ENCODE data around the gene ZFAND6.
"Not testable (repeated sequence)": the region's sequence is repeated elsewhere in the genome, so short reads cannot be mapped to it uniquely, and the experiment has no call there.

ZFAND6 gene

DNA sequence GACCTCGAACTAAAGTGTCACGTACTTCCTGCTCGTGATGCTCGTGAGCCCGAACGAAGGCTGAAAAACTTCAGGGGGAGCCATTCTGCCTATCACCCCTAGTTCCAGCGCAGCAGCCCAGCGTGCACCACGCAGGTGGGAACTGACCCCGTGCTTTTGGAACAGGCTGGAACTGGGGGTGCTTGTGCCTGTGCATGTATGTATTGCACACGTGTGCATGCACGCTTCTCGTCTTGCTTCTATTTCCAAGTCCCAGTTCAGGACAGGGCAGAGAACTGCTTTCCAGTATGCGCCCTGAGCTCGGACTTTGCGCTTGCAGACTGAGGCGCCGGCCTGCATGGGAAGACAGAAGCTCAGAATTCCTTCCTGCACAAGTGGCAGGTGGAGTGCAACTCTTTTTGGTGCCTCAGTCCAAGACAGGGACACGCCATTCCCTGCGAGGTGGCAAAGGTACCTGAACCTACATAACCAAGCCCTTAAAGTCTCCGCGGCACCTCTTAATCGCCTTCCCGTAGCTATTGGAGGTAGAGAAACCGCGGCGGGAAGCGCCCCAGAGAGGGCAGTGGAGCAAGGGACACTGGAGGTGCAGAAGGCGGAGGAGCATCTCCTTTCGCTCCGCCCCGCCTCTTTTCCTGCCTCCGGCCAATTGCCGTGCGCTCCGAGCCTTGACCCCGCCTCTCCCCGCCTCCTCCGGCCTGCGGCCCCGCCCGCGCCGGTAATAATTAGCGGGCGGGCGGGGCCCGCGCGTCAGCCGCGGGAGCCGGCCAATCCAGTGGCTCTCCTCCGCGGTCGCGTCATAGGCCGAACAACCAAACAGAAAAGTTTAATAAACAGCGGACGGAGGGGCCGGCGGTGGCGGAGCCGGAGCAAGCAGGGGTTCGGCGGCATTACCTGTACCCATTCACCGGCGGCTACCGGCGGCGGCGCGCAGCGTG is at the start of gene ZFAND6:
Gene ZFAND6, plus strand, starts transcription at position 826 of the 935 bp plus-strand sequence. CDS start 60,669 bp downstream, outside the sequence.
- peaks cover 26% of the 10 kb centered on the region for H3K4me1 ChIP-seq (ENCODE audit: insufficient read depth, low read length)
- peak within 1 kb of the TSS; percentile 43 for H2AFZ ChIP-seq (ENCODE audit: low read depth, low read length)
- peaks cover 5% of the 10 kb centered on the region for H3K27me3 ChIP-seq (ENCODE audit: insufficient read depth, low read length)
- H3K36me3 ChIP-seq (ENCODE audit: insufficient read depth, low read length): no peaks in the 10 kb centered on the region
- peak within 1 kb of the TSS; percentile 57 for H3K4me3 ChIP-seq (ENCODE audit: low read length)
- no peaks in the 10 kb centered on the region for H3K9me3 ChIP-seq (ENCODE audit: low read length)

GRCh38 chr15:80010131-80010673 is 49.3 kb upstream of the ZFAND6 start:
- H3K4me1 ChIP-seq (ENCODE audit: insufficient read depth, low read length): no peaks in the 10 kb centered on the region
- no peaks in the 10 kb centered on the region for H3K36me3 ChIP-seq (ENCODE audit: insufficient read depth, low read length)
- no peaks in the 10 kb centered on the region for H3K27me3 ChIP-seq (ENCODE audit: insufficient read depth, low read length)
- H2AFZ ChIP-seq (ENCODE audit: low read depth, low read length): no peak overlapping the region
- no peak overlapping the region for H3K4me3 ChIP-seq (ENCODE audit: low read length)
- no peaks in the 10 kb centered on the region for H3K9me3 ChIP-seq (ENCODE audit: low read length)

DNA sequence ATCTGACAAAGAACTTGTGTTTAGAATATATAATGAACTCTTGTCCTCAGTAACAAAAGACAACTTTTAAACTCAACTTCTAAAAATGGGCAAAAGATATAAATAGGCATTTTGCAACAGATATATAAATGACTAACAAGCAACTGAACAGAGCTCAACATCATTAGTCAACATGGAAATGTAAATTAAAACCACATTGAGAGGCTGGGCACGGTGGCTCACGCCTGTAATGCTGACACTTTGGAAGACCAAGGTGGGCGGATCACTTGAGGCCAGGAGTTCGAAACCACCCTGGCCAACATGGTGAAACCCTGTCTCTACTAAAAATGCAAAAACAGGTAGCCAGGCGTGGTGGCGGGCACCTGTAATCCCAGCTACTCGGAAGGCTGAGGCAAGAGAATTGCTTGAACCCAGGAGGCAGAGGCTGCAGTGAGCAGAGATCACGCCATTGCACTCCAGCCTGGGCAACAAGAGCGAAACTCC is 48.4 kb upstream of the ZFAND6 start:
- not testable (repeated sequence) for H2AFZ ChIP-seq (ENCODE audit: low read depth, low read length); H3K27me3 ChIP-seq (ENCODE audit: insufficient read depth, low read length); H3K36me3 ChIP-seq (ENCODE audit: insufficient read depth, low read length); H3K4me1 ChIP-seq (ENCODE audit: insufficient read depth, low read length); H3K9me3 ChIP-seq (ENCODE audit: low read length); H3K4me3 ChIP-seq (ENCODE audit: low read length)

DNA sequence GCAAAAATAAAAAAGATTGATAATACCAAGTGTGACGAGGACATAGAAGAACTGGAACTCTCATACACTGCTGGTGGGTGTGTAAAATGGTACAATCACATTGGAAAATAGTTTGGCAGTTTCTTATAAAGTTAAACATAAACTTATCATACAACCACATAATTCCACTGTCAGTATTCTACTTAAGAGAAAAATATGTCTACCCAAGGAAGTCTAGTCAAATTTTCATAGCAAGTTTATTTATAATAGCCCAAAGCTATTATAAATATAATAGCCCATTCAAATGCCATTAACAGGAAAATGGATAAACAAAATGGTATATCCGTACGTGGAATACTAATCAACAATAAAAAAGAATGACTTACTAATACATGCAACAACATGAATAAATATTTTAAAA is 47.9 kb upstream of the ZFAND6 start:
- Histone ChIP-seq H3K4me3 (ENCODE audit: low read length) (no peak overlapping the region), H3K4me1 (ENCODE audit: insufficient read depth, low read length) (no peaks in the 10 kb centered on the region), H3K9me3 (ENCODE audit: low read length) (no peaks in the 10 kb centered on the region), H2AFZ (ENCODE audit: low read depth, low read length) (no peak overlapping the region), H3K36me3 (ENCODE audit: insufficient read depth, low read length) (no peaks in the 10 kb centered on the region), H3K27me3 (ENCODE audit: insufficient read depth, low read length) (no peaks in the 10 kb centered on the region)

DNA sequence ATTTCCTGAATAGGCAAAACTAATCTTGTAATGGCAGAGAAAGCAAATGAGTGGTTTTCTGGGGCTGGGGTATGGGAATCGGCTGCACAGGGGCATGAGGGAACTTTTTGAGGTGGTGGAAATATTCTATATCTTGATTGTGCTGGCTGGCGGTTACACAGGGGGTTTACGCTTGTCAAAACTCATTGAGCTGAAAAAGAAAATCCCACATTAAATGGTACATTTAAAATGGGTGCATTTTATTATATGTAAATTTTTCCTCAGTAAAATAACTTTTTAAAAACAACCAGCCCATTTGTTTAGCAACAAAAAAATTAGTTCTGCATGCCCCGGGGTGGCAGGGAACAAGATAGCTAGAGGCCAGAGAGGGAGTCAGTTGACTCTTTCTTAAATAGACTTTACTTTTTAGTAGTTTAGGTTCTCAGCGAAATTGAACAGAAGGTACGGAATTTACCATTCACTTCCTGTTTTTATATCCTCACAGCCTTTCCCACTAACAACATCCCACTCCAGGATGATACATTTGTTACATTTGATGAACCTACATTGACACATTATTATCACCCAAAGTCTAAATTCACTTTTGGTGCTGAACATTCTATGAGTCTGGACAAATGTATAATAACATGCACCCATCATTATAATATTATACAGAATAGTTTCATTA is 47.3 kb upstream of the ZFAND6 start:
- Histone ChIP-seq H3K4me3 (ENCODE audit: low read length) (no peak overlapping the region), H3K36me3 (ENCODE audit: insufficient read depth, low read length) (no peaks in the 10 kb centered on the region), H3K27me3 (ENCODE audit: insufficient read depth, low read length) (no peaks in the 10 kb centered on the region), H3K4me1 (ENCODE audit: insufficient read depth, low read length) (no peaks in the 10 kb centered on the region), H3K9me3 (ENCODE audit: low read length) (no peaks in the 10 kb centered on the region), H2AFZ (ENCODE audit: low read depth, low read length) (no peak overlapping the region)

- H2AFZ ChIP-seq (ENCODE audit: low read depth, low read length); H3K4me1 ChIP-seq (ENCODE audit: insufficient read depth, low read length); H3K27me3 ChIP-seq (ENCODE audit: insufficient read depth, low read length); H3K4me3 ChIP-seq (ENCODE audit: low read length); H3K36me3 ChIP-seq (ENCODE audit: insufficient read depth, low read length); H3K9me3 ChIP-seq (ENCODE audit: low read length): not testable (repeated sequence)
Observed at GRCh38 chr15:80014186-80014585, 45.3 kb upstream of the ZFAND6 start.

DNA sequence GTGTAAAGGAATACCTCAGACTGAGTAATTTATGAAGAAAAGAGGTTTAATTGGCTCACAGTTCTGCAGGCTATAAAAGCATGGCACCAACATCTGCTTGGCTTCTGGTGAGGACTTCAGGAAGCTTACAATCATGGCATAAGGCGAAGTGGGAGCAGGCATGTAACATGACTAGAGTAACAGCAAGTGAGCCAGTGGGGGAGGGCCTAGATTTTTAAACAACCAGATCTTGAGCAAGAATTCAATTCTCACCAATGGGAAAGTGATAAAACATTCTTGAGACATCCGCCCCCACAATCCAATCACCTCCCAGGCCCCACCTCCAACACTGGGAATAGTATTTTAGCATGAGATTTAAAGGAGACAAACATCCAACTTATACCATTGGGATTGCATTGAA is 44.3 kb upstream of the ZFAND6 start:
- H2AFZ ChIP-seq (ENCODE audit: low read depth, low read length): no peak overlapping the region
- H3K27me3 ChIP-seq (ENCODE audit: insufficient read depth, low read length): no peaks in the 10 kb centered on the region
- no peaks in the 10 kb centered on the region for H3K4me1 ChIP-seq (ENCODE audit: insufficient read depth, low read length)
- no peaks in the 10 kb centered on the region for H3K9me3 ChIP-seq (ENCODE audit: low read length)
- no peak overlapping the region for H3K4me3 ChIP-seq (ENCODE audit: low read length)
- no peaks in the 10 kb centered on the region for H3K36me3 ChIP-seq (ENCODE audit: insufficient read depth, low read length)

GRCh38 chr15:80016506-80016905 is 43.0 kb upstream of the ZFAND6 start:
- H3K36me3 ChIP-seq (ENCODE audit: insufficient read depth, low read length); H2AFZ ChIP-seq (ENCODE audit: low read depth, low read length); H3K9me3 ChIP-seq (ENCODE audit: low read length); H3K27me3 ChIP-seq (ENCODE audit: insufficient read depth, low read length); H3K4me1 ChIP-seq (ENCODE audit: insufficient read depth, low read length); H3K4me3 ChIP-seq (ENCODE audit: low read length): not testable (repeated sequence)

DNA sequence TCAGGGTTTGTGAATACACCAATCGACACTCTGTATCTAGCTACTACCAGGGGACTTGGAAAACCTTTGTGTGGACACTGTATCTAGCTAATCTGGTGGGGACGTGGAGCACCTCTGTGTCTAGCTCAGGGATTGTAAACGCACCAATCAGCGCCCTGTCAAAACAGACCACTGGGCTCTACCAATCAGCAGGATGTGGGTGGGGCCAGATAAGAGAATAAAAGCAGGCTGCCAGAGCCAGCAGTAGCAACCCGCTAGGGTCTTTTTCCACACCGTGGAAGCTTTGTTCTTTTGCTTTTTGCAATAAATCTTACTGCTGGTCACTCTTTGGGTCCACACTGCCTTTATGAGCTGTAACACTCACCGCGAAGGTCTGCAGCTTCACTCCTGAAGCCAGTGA is 42.3 kb upstream of the ZFAND6 start:
- not testable (repeated sequence) for H3K36me3 ChIP-seq (ENCODE audit: insufficient read depth, low read length); H3K27me3 ChIP-seq (ENCODE audit: insufficient read depth, low read length); H3K9me3 ChIP-seq (ENCODE audit: low read length); H3K4me1 ChIP-seq (ENCODE audit: insufficient read depth, low read length); H3K4me3 ChIP-seq (ENCODE audit: low read length); H2AFZ ChIP-seq (ENCODE audit: low read depth, low read length)

DNA sequence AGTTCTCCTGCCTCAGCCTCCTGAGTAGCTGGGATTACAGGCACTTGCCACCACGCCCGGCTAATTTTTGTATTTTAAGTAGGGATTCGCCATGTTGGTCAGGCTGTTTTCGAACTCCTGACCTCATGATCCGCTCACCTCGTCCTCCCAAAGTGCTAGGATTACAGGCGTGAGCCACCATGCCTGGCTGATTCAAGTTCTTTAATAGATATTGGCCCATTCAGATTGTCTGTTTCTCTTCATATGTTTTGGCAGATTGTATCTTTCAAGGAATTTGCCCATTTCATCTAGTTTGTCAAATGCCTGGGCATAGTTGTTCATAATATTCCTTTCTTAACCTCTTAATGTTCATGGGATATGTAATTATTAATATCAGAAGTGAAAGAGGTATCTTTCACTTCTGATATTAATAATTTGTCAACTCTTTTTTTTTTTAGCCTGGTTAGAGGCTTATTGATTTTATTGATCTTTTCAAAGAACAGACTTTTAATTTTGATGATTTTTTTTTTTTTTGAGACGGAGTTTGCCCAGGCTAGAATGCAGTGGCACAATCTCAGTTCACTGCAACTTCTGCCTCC is 40.2 kb upstream of the ZFAND6 start:
- no peak overlapping the region for H3K4me3 ChIP-seq (ENCODE audit: low read length)
- H3K27me3 ChIP-seq (ENCODE audit: insufficient read depth, low read length): no peaks in the 10 kb centered on the region
- no peaks in the 10 kb centered on the region for H3K9me3 ChIP-seq (ENCODE audit: low read length)
- no peak overlapping the region for H2AFZ ChIP-seq (ENCODE audit: low read depth, low read length)
- H3K4me1 ChIP-seq (ENCODE audit: insufficient read depth, low read length): no peaks in the 10 kb centered on the region
- H3K36me3 ChIP-seq (ENCODE audit: insufficient read depth, low read length): no peaks in the 10 kb centered on the region

- H2AFZ ChIP-seq (ENCODE audit: low read depth, low read length); H3K27me3 ChIP-seq (ENCODE audit: insufficient read depth, low read length); H3K9me3 ChIP-seq (ENCODE audit: low read length); H3K4me1 ChIP-seq (ENCODE audit: insufficient read depth, low read length); H3K4me3 ChIP-seq (ENCODE audit: low read length); H3K36me3 ChIP-seq (ENCODE audit: insufficient read depth, low read length): not testable (repeated sequence)
Observed at GRCh38 chr15:80020149-80020548, 39.3 kb upstream of the ZFAND6 start.

GRCh38 chr15:80020731-80021130 is 38.7 kb upstream of the ZFAND6 start:
- peaks cover under 1% of the 10 kb centered on the region for H3K4me1 ChIP-seq (ENCODE audit: insufficient read depth, low read length)
- H3K4me3 ChIP-seq (ENCODE audit: low read length): no peak overlapping the region
- H3K9me3 ChIP-seq (ENCODE audit: low read length): no peaks in the 10 kb centered on the region
- no peak overlapping the region for H2AFZ ChIP-seq (ENCODE audit: low read depth, low read length)
- no peaks in the 10 kb centered on the region for H3K27me3 ChIP-seq (ENCODE audit: insufficient read depth, low read length)
- no peaks in the 10 kb centered on the region for H3K36me3 ChIP-seq (ENCODE audit: insufficient read depth, low read length)

- Histone ChIP-seq H3K4me1 (ENCODE audit: insufficient read depth, low read length) (peaks cover 14% of the 10 kb centered on the region), H2AFZ (ENCODE audit: low read depth, low read length) (no peak overlapping the region), H3K27me3 (ENCODE audit: insufficient read depth, low read length) (no peaks in the 10 kb centered on the region), H3K4me3 (ENCODE audit: low read length) (no peak overlapping the region), H3K36me3 (ENCODE audit: insufficient read depth, low read length) (no peaks in the 10 kb centered on the region), H3K9me3 (ENCODE audit: low read length) (no peaks in the 10 kb centered on the region)
Observed at GRCh38 chr15:80026310-80026709, 33.2 kb upstream of the ZFAND6 start.
